ENCODE results near the gene MAP3K4.

DNA sequence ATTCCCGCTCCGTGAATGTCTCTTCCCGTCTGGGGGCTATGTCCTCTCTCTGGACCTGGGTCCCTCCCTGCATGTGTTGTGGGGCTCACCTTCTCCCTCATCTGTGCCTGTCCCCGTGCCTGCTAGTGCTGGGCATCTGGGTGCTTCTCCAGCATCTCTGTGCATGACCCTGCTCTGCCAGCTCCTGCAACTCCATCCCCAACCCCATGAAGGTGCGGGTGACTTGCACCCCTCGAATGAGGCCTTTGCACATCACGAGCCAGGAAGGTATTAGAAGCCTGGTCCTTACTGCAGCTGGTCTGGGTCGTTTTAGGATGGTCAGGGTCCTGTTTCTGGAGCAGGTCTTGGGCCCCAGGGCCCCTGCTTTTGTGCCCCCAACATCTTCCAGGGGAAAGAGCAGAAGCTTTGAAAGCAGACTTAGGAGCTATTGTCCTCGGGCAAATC, 172.6 kb downstream of the MAP3K4 start:
- TF ChIP-seq ZFP30 (CRISPR knock-in tag; IDR thresholded peaks at IDR 0.05) (no peak), ZFP3 (CRISPR knock-in tag; IDR thresholded peaks at IDR 0.05) (no peak)
